PC-9 (cell line): ENCODE results near the gene KLHDC7B.

Experiments used
- EZH2 ChIP-seq: fragments of 200-600 bp; sonication (generic); IDR thresholded peaks from 2 replicates; pipeline ENCODE4 v1.8.0; 2017; ENCODE audit warnings: antibody characterized with exemption, low read depth
- TF ChIP-seq, protein P1 (sequence below): fragments of 200-600 bp; sonication (generic); conservative IDR thresholded peaks from 2 replicates; pipeline ENCODE4 v1.6.1; 2017; ENCODE audit warnings: mixed run types, antibody characterized with exemption, mild to moderate bottlenecking, moderate library complexity

DNA sequence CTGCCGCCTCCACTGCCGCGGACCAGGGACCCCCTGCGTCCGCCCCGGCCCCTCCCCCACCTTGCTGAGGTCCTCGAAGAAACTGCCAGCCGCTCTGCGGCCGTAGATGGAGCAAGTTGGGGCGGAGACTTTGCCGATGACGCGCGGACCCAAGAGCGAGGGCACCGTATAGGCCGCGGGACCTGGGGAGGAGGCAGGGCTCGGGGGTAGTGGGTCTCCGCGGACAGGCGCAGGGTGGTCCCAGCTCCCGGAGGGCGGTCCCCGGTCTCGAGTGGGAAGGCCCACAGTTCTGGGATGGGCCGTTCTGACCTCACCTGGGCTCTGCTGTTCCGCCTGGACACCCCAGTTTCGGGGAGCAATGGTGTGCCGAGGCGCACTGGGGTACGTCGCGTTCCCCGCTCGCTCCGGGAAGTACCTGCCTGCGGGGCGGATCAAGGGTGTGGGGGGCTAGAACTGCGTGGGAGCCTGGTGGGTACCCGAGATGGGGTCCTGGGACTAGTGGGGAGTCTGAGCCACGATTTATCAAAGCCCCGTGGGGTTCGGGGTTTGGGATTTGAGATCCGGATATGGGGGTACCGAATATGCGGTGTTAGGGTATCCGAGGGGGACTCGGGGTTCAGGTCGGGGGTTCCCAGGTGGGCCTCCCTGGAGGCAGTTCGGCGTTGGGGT lies 14.7 kb upstream of the KLHDC7B start:
- TF ChIP-seq, protein P1, sequence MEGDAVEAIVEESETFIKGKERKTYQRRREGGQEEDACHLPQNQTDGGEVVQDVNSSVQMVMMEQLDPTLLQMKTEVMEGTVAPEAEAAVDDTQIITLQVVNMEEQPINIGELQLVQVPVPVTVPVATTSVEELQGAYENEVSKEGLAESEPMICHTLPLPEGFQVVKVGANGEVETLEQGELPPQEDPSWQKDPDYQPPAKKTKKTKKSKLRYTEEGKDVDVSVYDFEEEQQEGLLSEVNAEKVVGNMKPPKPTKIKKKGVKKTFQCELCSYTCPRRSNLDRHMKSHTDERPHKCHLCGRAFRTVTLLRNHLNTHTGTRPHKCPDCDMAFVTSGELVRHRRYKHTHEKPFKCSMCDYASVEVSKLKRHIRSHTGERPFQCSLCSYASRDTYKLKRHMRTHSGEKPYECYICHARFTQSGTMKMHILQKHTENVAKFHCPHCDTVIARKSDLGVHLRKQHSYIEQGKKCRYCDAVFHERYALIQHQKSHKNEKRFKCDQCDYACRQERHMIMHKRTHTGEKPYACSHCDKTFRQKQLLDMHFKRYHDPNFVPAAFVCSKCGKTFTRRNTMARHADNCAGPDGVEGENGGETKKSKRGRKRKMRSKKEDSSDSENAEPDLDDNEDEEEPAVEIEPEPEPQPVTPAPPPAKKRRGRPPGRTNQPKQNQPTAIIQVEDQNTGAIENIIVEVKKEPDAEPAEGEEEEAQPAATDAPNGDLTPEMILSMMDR, result no peak
- no peak for TF ChIP-seq EZH2
